ENCODE measurements around the gene MRPL4.

MRPL4 gene

DNA sequence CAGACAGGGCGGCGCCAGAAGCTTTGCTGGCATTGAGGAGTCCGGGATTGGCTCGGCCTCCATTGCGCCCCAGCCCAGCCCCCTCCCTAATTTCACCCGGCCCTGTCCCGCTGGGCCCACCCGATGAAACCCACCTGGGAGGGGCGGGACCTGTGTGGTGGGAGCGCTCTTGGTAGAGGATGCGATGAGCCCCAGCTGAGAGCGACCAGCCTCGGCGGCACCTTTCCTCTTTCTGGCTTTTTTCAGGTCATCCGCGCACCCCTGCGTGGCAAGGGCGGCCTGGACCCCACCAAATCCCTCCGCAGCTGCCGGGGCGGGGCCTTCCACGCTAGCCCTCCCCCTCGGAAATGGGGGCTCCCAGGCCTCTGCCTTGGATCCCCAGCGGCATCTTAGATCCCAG lies 57.4 kb downstream of the MRPL4 start, which contains the start of gene ZGLP1:
Gene ZGLP1, minus strand, starts transcription at position 393 of the 400 bp plus-strand sequence.
- Histone ChIP-seq H3K9me3 (ENCODE audit: low read length) (no peaks in the 10 kb centered on the region), H3K27me3 (ENCODE audit: insufficient read depth, low read length) (no peaks in the 10 kb centered on the region), H3K36me3 (ENCODE audit: insufficient read depth, low read length) (peaks cover 12% of the 10 kb centered on the region), H2AFZ (ENCODE audit: low read depth, low read length) (no peak within 1 kb of the TSS), H3K4me1 (ENCODE audit: insufficient read depth, low read length) (peaks cover under 1% of the 10 kb centered on the region), H3K4me3 (ENCODE audit: low read length) (no peak within 1 kb of the TSS)

Measured in neuron (in vitro differentiated cells).